GM06990 (cell line): ENCODE measurements around the gene ISOC2.

Source experiments
- DNase-seq: peaks from one replicate; pipeline ENCODE4 v3.0.0-alpha.2; 2011; ENCODE audit not compliant: insufficient read length; ENCODE audit errors: extremely low read depth
- H3K27me3 ChIP-seq: replicated peaks from 2 replicates; pipeline ENCODE4 v1.6.0; 2011; ENCODE audit warnings: low read length; ENCODE audit not compliant: control insufficient read depth, insufficient read depth
- H3K36me3 ChIP-seq: 2 replicates; pipeline ENCODE4 v1.5.1; 2011; ENCODE audit warnings: low read length; ENCODE audit not compliant: control insufficient read depth, insufficient read depth
- H3K4me3 ChIP-seq: replicated peaks from 2 replicates; pipeline ENCODE4 v1.5.1; 2011; ENCODE audit warnings: low read depth, mild to moderate bottlenecking, control low read depth, low read length
- TF ChIP-seq, protein P1 (sequence below): IDR thresholded peaks from 2 replicates; pipeline ENCODE4 v1.5.1; 2011; ENCODE audit warnings: low read length, control low read depth, mild to moderate bottlenecking, inconsistent platforms; ENCODE audit not compliant: insufficient read depth, poor library complexity, severe bottlenecking

Gene ISOC2

DNA sequence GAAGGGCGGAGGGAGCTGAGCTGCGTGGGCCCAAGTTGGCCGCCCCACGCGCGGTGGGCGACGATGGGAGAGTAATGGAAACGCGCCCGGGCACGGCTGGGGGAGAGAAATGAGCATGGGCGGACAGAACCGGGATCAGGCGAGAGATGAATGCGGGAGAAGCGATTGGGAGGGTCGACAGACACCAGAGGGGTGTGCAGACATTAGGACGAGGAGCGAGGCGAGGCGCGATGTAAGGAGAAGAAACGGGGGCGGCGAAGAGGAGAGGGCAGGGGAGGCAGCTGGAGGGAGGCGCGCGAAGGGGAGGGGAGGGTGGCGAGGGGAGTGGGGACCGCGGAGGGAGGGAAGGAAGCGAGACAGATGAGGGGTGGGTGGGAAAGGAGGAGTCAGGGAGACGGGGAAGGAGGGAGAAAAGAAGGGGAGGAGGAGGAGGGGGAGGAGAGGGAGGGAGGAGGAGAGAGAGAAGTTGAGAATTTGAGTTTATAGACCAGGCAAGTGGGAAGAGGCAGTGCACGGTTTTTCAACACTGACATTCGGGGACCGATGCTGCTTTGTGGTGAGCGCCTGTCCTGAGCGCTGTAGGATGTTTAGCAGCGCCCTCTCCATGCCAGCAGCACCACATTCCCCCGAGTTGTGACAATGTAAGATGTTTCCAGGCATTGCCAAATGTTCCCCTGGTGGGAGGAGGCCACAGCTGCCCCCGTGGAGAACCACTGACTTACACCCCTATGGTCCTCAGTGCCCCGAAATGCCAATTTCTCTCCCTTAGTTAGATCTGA lies 18.2 kb downstream of the ISOC2 start, which contains the start of gene SHISA7:
TSS of gene SHISA7 (minus strand) at position 256 of the 779 bp plus-strand sequence. CDS start 437 bp downstream, outside the sequence.
- Histone ChIP-seq H3K27me3 (peaks cover 3% of the 10 kb centered on the region; the same call in 1 of the 2 replicates), H3K4me3 (no peak within 1 kb of the TSS), H3K36me3 (no peaks in the 10 kb centered on the region)
- DNase-seq = no peak
- TF ChIP-seq, protein P1, sequence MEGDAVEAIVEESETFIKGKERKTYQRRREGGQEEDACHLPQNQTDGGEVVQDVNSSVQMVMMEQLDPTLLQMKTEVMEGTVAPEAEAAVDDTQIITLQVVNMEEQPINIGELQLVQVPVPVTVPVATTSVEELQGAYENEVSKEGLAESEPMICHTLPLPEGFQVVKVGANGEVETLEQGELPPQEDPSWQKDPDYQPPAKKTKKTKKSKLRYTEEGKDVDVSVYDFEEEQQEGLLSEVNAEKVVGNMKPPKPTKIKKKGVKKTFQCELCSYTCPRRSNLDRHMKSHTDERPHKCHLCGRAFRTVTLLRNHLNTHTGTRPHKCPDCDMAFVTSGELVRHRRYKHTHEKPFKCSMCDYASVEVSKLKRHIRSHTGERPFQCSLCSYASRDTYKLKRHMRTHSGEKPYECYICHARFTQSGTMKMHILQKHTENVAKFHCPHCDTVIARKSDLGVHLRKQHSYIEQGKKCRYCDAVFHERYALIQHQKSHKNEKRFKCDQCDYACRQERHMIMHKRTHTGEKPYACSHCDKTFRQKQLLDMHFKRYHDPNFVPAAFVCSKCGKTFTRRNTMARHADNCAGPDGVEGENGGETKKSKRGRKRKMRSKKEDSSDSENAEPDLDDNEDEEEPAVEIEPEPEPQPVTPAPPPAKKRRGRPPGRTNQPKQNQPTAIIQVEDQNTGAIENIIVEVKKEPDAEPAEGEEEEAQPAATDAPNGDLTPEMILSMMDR = no peak

DNA sequence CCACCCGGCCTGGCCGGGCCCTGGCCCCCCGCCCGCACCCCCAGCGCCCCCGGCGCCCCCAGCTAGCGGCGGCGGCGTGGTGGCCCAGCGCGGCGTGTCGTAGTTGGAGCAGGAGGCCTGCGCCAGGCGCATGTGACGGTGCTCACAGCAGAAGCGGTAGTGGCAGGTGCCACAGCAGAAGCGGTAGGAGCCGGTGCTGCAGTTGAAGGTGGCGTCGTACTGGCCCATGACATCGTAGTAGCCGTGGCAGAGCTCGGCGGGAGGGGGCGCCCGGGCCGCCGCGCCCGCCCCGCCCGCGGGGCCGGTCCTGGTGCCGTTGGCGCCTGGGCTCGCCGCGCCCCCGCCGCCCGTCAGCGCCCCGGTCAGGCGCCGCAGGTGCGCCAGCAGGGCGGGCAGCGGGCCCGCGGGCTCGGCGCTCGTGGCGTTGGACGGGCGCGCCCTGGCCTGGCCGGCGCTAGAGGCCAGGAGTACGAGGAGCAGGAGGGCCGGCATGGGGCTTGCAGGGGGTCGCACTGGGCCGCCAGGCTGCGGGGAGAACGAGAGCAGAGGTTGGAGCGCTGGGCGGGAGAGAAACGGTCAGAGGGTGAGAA lies 19.0 kb downstream of the ISOC2 start:
- Histone ChIP-seq H3K4me3 (no peak overlapping the region), H3K27me3 (peaks cover 3% of the 10 kb centered on the region; the same call in 1 of the 2 replicates), H3K36me3 (no peaks in the 10 kb centered on the region)
- TF ChIP-seq, protein P1 = no peak
- DNase-seq = no peak

DNA sequence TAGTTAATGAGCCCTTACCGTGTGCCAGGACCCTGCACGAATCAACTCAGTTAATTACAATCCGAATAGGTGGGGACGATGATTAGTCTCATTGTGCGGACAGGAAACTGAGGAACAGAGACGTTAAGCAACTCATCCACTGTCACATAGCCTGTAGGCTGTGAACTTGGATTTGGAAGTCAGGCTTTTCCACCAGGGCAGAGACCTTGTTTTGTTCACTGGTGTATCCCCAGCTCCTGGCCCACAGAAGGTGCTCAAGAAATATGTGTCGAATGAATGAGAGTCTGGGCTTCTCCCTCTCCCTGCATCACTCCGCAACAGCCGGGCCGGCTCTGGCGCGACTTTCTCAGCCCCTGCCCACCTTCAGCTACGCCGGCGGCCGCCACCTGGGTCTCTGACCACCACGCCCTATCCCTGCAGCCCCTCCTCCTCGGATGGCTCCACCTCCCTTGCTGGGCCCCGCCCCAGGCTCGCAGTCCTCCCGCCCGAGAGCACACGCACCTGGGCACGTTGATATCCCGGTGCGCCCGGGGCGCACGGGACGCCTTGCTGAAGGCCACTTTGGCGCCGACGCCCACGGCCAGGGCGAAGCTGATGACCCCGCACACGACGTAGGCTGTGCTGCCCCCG lies 19.6 kb downstream of the ISOC2 start:
- TF ChIP-seq, protein P1 = no peak
- Histone ChIP-seq H3K27me3 (peaks cover 3% of the 10 kb centered on the region; the same call in 1 of the 2 replicates), H3K4me3 (no peak overlapping the region), H3K36me3 (no peaks in the 10 kb centered on the region)
- DNase-seq = no peak

DNA sequence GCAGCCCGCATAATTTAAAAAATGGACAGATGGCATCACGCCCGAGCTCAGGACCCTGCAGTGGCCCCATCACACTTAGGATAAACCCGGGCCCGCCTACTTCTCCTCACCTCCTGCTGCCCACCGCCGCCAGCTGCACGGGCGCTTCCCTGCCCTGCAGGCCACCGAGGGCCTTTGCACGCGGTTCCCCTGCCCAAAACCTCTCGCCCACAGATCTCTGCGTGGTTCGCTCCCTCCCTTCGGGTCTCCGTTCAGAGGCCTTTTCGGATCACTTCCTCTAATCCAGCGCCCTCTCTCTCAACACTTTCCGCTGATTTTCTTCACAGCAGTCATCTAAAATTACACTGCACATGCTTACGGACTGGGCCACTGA lies 20.1 kb downstream of the ISOC2 start:
- H3K36me3 ChIP-seq = no peaks in the 10 kb centered on the region
- H3K4me3 ChIP-seq = no peak overlapping the region
- H3K27me3 ChIP-seq = peaks cover 3% of the 10 kb centered on the region; the same call in 1 of the 2 replicates
- no peak for DNase-seq
- TF ChIP-seq, protein P1 = no peak

DNA sequence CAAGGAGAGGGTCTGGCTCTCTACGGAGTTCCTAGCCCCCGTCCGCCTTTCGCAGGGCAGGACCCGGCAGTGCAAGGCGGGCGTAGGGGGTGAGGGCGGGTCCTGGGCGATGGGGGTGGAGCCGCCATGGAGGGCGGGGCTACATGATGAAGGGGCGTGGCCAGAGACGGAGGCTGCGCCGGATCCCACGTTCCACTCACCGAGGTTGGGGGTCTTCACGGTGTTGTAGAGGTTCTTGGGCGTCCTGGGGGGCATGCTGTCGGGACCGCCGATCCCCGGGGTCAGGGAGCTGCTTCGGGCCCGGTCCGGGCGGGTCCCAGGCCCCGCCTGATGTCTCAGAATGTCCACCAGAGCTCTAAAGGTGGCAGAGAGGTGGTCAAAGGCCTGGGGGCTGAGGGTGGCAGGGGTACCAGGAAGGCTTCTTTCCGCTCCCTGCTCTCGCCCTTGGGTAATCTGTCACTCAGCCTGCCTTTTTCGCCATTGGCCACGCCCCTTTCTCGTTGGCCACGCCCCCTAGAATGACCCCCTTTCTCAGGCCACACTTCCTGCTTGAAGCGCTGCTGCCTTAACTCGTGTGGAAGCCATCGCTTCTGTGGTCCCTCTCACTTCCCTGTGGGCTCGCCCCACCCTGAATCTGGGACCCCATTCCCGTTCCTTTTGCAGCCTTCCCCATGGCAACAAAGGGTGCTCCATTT lies 20.9 kb downstream of the ISOC2 start:
- H3K27me3 ChIP-seq = peaks cover 3% of the 10 kb centered on the region; the same call in 1 of the 2 replicates
- TF ChIP-seq, protein P1 = no peak
- no peak for DNase-seq
- no peaks in the 10 kb centered on the region for H3K36me3 ChIP-seq
- H3K4me3 ChIP-seq = no peak overlapping the region
